Measurements from ENCODE around the gene TMEM234. TPM values are rescaled to one million over a fixed set of nuclear protein-coding genes. Genes with fewer than 3 reads are reported as not detected.

The TMEM234 gene
- total and polyA plus RNA-seq, 10 of the 15 experiments (the other 5 are each of a cell fraction or from before 2014, with no cell fraction given): 2.9 to 10.9 (median 6.4) TPM

Small RNA genes lying within 50 kb of the gene (small RNA-seq; reads per million reads assigned to genes)
- not detected for gene RF00017

Other genes starting within 250 kb of the TMEM234 start
Only the 7 nearest of the 16 such genes appear.
- 63.3 and 64.6 TPM in 2 replicates for gene TXLNA, start 42.7 kb downstream of the TMEM234 start, total RNA-seq (2014; rRNA removed)
- gene TXLNA, start 42.7 kb downstream of the TMEM234 start, total RNA-seq (2014; rRNA removed; fragmentation: Illumina TruSeq; extraction: Trizol): 45.3 and 47.2 TPM in 2 replicates
- 66.5 and 71.3 TPM in 2 replicates for gene TXLNA, start 42.7 kb downstream of the TMEM234 start, total RNA-seq (2021)
- 31.5 and 42.0 TPM in 2 replicates for gene TXLNA, start 42.7 kb downstream of the TMEM234 start, polyA plus RNA-seq (2011; rRNA removed)
- 41.1 and 45.0 TPM in 2 replicates for gene TXLNA, start 42.7 kb downstream of the TMEM234 start, polyA plus RNA-seq (2014; fragmentation: Illumina TruSeq; extraction: Trizol)
- gene TXLNA, start 42.7 kb downstream of the TMEM234 start, polyA plus RNA-seq (2014; fragmentation: Nextera tagmentation; extraction: Ambion mirVana): 10 to 100 TPM in 1 of 2 experiments, 1 to 10 TPM in 1; 7.2 to 10.3 TPM
- gene TXLNA, start 42.7 kb downstream of the TMEM234 start, polyA plus RNA-seq (2014; rRNA removed): 48.6 and 52.7 TPM in 2 replicates
- gene TXLNA, start 42.7 kb downstream of the TMEM234 start, polyA plus RNA-seq (2016; fragmentation: Nextera tagmentation; extraction: Ambion mirVana): 10 to 100 TPM; 86.1 to 93.7 TPM
- gene CCDC28B, start 21.8 kb downstream of the TMEM234 start, total RNA-seq (2014; rRNA removed): 95.9 and 101 TPM in 2 replicates
- 57.3 and 66.2 TPM in 2 replicates for gene CCDC28B, start 21.8 kb downstream of the TMEM234 start, total RNA-seq (2014; rRNA removed; fragmentation: Illumina TruSeq; extraction: Trizol)
- 87.1 and 89.7 TPM in 2 replicates for gene CCDC28B, start 21.8 kb downstream of the TMEM234 start, total RNA-seq (2021)
- 66.2 and 91.5 TPM in 2 replicates for gene CCDC28B, start 21.8 kb downstream of the TMEM234 start, polyA plus RNA-seq (2011; rRNA removed)
- 14.2 and 48.9 TPM in 2 replicates for gene CCDC28B, start 21.8 kb downstream of the TMEM234 start, polyA plus RNA-seq (2014; fragmentation: Illumina TruSeq; extraction: Trizol)
- 10 to 100 TPM; 10.5 to 29.8 TPM for gene CCDC28B, start 21.8 kb downstream of the TMEM234 start, polyA plus RNA-seq (2014; fragmentation: Nextera tagmentation; extraction: Ambion mirVana)
- 102 and 111 TPM in 2 replicates for gene CCDC28B, start 21.8 kb downstream of the TMEM234 start, polyA plus RNA-seq (2014; rRNA removed)
- gene CCDC28B, start 21.8 kb downstream of the TMEM234 start, polyA plus RNA-seq (2016; fragmentation: Nextera tagmentation; extraction: Ambion mirVana): 100 to 1,000 TPM; 127 to 135 TPM
- 5.1 and 5.2 TPM in 2 replicates for gene IQCC, start 16.7 kb downstream of the TMEM234 start, total RNA-seq (2014; rRNA removed)
- gene IQCC, start 16.7 kb downstream of the TMEM234 start, total RNA-seq (2014; rRNA removed; fragmentation: Illumina TruSeq; extraction: Trizol): 5.3 and 5.6 TPM in 2 replicates
- gene IQCC, start 16.7 kb downstream of the TMEM234 start, total RNA-seq (2021): 2.9 and 3.3 TPM in 2 replicates
- 3.1 and 4.1 TPM in 2 replicates for gene IQCC, start 16.7 kb downstream of the TMEM234 start, polyA plus RNA-seq (2011; rRNA removed)
- gene IQCC, start 16.7 kb downstream of the TMEM234 start, polyA plus RNA-seq (2014; fragmentation: Illumina TruSeq; extraction: Trizol): 6.8 and 7.5 TPM in 2 replicates
- gene IQCC, start 16.7 kb downstream of the TMEM234 start, polyA plus RNA-seq (2014; fragmentation: Nextera tagmentation; extraction: Ambion mirVana): 1 to 10 TPM; 2.1 to 3.8 TPM
- 5.5 and 6.4 TPM in 2 replicates for gene IQCC, start 16.7 kb downstream of the TMEM234 start, polyA plus RNA-seq (2014; rRNA removed)
- 1 to 10 TPM; 4.8 to 5.1 TPM for gene IQCC, start 16.7 kb downstream of the TMEM234 start, polyA plus RNA-seq (2016; fragmentation: Nextera tagmentation; extraction: Ambion mirVana)
- gene DCDC2B, start 13.3 kb downstream of the TMEM234 start, total RNA-seq (2014; rRNA removed): not detected in 2 replicates
- not detected in 2 replicates for gene DCDC2B, start 13.3 kb downstream of the TMEM234 start, total RNA-seq (2014; rRNA removed; fragmentation: Illumina TruSeq; extraction: Trizol)
- 0.13 and 0.15 TPM in 2 replicates for gene DCDC2B, start 13.3 kb downstream of the TMEM234 start, total RNA-seq (2021)
- gene DCDC2B, start 13.3 kb downstream of the TMEM234 start, polyA plus RNA-seq (2011; rRNA removed): not detected in 2 replicates
- not detected in 2 replicates for gene DCDC2B, start 13.3 kb downstream of the TMEM234 start, polyA plus RNA-seq (2014; fragmentation: Illumina TruSeq; extraction: Trizol)
- not detected for gene DCDC2B, start 13.3 kb downstream of the TMEM234 start, polyA plus RNA-seq (2014; fragmentation: Nextera tagmentation; extraction: Ambion mirVana)
- not detected in 2 replicates for gene DCDC2B, start 13.3 kb downstream of the TMEM234 start, polyA plus RNA-seq (2014; rRNA removed)
- gene DCDC2B, start 13.3 kb downstream of the TMEM234 start, polyA plus RNA-seq (2016; fragmentation: Nextera tagmentation; extraction: Ambion mirVana): under 1 TPM; 0.12 to 0.21 TPM
- 293 and 313 TPM in 2 replicates for gene EIF3I, start 54 bp upstream of the TMEM234 start, total RNA-seq (2014; rRNA removed)
- gene EIF3I, start 54 bp upstream of the TMEM234 start, total RNA-seq (2014; rRNA removed; fragmentation: Illumina TruSeq; extraction: Trizol): 302 and 305 TPM in 2 replicates
- 208 and 211 TPM in 2 replicates for gene EIF3I, start 54 bp upstream of the TMEM234 start, total RNA-seq (2021)
- gene EIF3I, start 54 bp upstream of the TMEM234 start, polyA plus RNA-seq (2011; rRNA removed): 235 and 374 TPM in 2 replicates
- 457 and 499 TPM in 2 replicates for gene EIF3I, start 54 bp upstream of the TMEM234 start, polyA plus RNA-seq (2014; fragmentation: Illumina TruSeq; extraction: Trizol)
- gene EIF3I, start 54 bp upstream of the TMEM234 start, polyA plus RNA-seq (2014; fragmentation: Nextera tagmentation; extraction: Ambion mirVana): 100 to 1,000 TPM; 572 to 606 TPM
- gene EIF3I, start 54 bp upstream of the TMEM234 start, polyA plus RNA-seq (2014; rRNA removed): 293 and 306 TPM in 2 replicates
- 100 to 1,000 TPM; 342 to 362 TPM for gene EIF3I, start 54 bp upstream of the TMEM234 start, polyA plus RNA-seq (2016; fragmentation: Nextera tagmentation; extraction: Ambion mirVana)
- 0.38 and 0.45 TPM in 2 replicates for gene FAM167B, start 24.9 kb upstream of the TMEM234 start, total RNA-seq (2014; rRNA removed)
- gene FAM167B, start 24.9 kb upstream of the TMEM234 start, total RNA-seq (2014; rRNA removed; fragmentation: Illumina TruSeq; extraction: Trizol): 0.27 and 0.37 TPM in 2 replicates
- gene FAM167B, start 24.9 kb upstream of the TMEM234 start, total RNA-seq (2021): 0.62 and 0.88 TPM in 2 replicates
- gene FAM167B, start 24.9 kb upstream of the TMEM234 start, polyA plus RNA-seq (2011; rRNA removed): 0.19 TPM in 1 of 2 replicates, not detected in the other
- 0.07 and 0.52 TPM in 2 replicates for gene FAM167B, start 24.9 kb upstream of the TMEM234 start, polyA plus RNA-seq (2014; fragmentation: Illumina TruSeq; extraction: Trizol)
- gene FAM167B, start 24.9 kb upstream of the TMEM234 start, polyA plus RNA-seq (2014; fragmentation: Nextera tagmentation; extraction: Ambion mirVana): under 1 TPM in 1 of 2 experiments, not detected in 1; 0.07 TPM
- 0.69 and 1.2 TPM in 2 replicates for gene FAM167B, start 24.9 kb upstream of the TMEM234 start, polyA plus RNA-seq (2014; rRNA removed)
- under 1 TPM; 0.26 to 0.47 TPM for gene FAM167B, start 24.9 kb upstream of the TMEM234 start, polyA plus RNA-seq (2016; fragmentation: Nextera tagmentation; extraction: Ambion mirVana)
- 173 and 179 TPM in 2 replicates for gene LCK, start 28.9 kb upstream of the TMEM234 start, total RNA-seq (2014; rRNA removed)
- 97.7 and 109 TPM in 2 replicates for gene LCK, start 28.9 kb upstream of the TMEM234 start, total RNA-seq (2014; rRNA removed; fragmentation: Illumina TruSeq; extraction: Trizol)
- gene LCK, start 28.9 kb upstream of the TMEM234 start, total RNA-seq (2021): 126 and 143 TPM in 2 replicates
- gene LCK, start 28.9 kb upstream of the TMEM234 start, polyA plus RNA-seq (2011; rRNA removed): 27.3 and 49.7 TPM in 2 replicates
- 60.5 and 107 TPM in 2 replicates for gene LCK, start 28.9 kb upstream of the TMEM234 start, polyA plus RNA-seq (2014; fragmentation: Illumina TruSeq; extraction: Trizol)
- gene LCK, start 28.9 kb upstream of the TMEM234 start, polyA plus RNA-seq (2014; fragmentation: Nextera tagmentation; extraction: Ambion mirVana): 10 to 100 TPM; 31.5 to 46.0 TPM
- gene LCK, start 28.9 kb upstream of the TMEM234 start, polyA plus RNA-seq (2014; rRNA removed): 130 and 141 TPM in 2 replicates
- 100 to 1,000 TPM; 148 to 162 TPM for gene LCK, start 28.9 kb upstream of the TMEM234 start, polyA plus RNA-seq (2016; fragmentation: Nextera tagmentation; extraction: Ambion mirVana)

All from GM12878 (cell line).